ENCODE results near the gene VPS11.
"Not testable (repeated sequence)": the region's sequence is repeated elsewhere in the genome, so short reads cannot be mapped to it uniquely, and the experiment has no call there.

VPS11 gene

DNA sequence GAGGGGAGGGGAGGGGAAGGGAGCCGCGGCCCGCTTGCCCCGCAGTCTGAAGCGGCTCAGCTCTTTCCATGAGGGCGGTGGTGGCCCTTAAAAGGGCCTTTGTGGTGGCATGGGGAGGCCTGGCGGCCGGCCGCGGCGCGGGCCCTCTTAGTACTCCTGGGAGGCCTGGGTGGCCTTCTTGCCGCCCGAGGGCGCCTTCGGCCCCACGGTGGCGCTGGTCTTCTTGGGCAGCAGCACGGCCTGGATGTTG lies 27.1 kb downstream of the VPS11 start:
- intact Hi-C loops (cut with micrococcal nuclease): loop anchor here (1.0 kb wide), 1 partner anchor 37 kb away; the partner anchor contains the start of gene HYOU1
- Mint-ChIP-seq H3K4me1 (ENCODE audit: low read depth) (peaks cover 50% of the 10 kb centered on the region), H3K27ac (peak overlapping the region; percentile 90), H3K4me3 (peak overlapping the region; percentile 90), H3K36me3 (ENCODE audit: low read depth) (peaks cover 69% of the 10 kb centered on the region), H3K9me3 (no peaks in the 10 kb centered on the region), H3K27me3 (no peaks in the 10 kb centered on the region)

DNA sequence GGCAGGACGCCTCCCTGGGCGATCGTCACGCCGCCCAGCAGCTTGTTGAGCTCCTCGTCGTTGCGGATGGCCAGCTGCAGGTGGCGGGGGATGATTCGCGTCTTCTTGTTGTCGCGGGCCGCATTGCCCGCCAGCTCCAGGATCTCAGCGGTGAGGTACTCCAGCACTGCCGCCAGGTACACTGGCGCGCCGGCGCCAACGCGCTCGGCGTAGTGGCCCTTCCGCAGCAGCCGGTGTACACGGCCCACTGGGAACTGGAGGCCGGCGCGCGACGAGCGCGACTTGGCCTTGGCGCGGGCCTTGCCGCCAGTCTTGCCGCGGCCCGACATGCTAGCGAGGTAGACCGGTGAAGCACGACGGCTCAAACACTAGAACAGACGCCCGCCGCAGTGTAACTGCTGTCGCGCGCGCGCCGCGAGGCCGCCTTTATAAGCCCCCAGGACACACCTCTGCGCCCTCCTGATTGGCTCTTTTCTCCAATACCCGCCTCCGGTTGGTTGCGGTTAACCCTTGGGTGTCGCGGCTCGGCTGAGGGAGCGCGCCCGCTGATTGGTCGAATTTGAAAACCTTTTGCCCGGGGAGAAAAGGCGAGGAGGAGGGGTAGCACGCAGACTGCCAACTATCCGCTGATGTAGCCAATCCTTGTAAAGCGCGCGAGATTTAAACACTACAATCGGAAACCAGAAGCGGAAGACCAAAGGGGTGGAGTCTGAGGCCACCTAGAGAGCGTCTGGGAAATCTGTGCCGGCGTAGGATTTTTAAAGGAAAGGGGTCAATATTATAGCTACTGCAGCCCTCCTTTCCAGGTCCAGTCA lies 27.7 kb downstream of the VPS11 start:
- Mint-ChIP-seq H3K27ac (peak overlapping the region; percentile 90), H3K27me3 (no peaks in the 10 kb centered on the region), H3K9me3 (no peaks in the 10 kb centered on the region), H3K36me3 (ENCODE audit: low read depth) (peaks cover 74% of the 10 kb centered on the region), H3K4me3 (peak overlapping the region; percentile 90), H3K4me1 (ENCODE audit: low read depth) (peaks cover 50% of the 10 kb centered on the region)
- intact Hi-C loops (cut with micrococcal nuclease): loop anchor here (1.0 kb wide), 1 partner anchor 38 kb away; the partner anchor contains the start of gene HYOU1

DNA sequence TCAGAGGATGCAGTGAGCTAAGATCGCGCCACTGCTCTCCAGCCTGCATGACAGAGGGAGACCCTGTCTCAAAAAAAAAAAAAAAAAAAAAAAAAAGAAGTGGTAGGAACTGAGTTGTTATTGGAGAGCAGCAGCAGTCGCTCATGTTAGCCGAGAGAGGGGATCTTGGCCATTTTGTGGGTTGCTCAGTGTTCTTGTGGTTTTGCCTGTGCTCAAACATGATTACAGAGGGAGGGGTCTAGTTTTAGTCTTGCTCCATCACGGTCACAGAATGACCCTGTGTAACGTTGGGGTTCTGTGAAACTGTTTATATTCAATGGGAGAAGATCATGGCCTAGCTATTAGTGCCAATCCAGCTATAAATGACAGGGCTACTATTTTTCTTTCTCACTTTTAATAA lies 32.1 kb downstream of the VPS11 start:
- Mint-ChIP-seq H3K27ac (peak overlapping the region; percentile 37), H3K36me3 (ENCODE audit: low read depth) (peaks cover 52% of the 10 kb centered on the region), H3K27me3 (no peaks in the 10 kb centered on the region), H3K9me3 (no peaks in the 10 kb centered on the region), H3K4me3 (no peak overlapping the region), H3K4me1 (ENCODE audit: low read depth) (peaks cover 54% of the 10 kb centered on the region)
- intact Hi-C loops (cut with micrococcal nuclease): no loop called here

DNA sequence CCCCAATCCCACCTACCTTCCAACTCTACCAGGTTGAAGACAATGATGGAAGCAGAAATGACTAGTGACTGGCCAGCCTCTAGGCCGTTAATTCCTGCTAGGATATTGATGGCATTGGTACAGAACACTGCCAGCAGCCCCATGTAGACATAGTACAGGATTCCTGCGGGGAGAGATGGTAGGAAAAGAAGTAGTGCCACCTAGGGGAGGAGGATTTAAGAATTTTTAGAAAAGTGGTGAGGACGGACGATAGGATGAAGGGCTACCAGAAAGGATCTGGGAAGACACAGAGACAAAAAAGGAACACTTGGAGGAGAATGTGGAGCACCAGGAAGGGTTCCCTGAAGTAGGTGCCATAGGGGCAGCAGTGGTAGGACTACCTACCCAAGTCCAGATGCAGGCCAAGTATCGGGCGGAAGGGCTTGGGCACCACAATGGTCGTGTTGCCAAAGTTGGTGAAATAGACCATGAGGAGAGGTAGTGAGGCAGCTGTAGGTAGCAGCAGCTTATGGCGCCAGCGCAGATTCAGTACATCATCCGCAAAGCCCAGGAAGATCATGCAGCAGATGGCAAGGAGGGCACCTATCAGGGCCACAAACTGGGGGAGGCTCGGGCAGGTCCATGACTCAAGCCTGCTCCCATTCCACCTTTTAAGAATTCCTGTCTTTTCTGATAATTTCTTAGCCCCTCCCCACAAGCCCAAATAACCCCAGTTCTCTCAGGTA lies 32.8 kb downstream of the VPS11 start:
- no peaks in the 10 kb centered on the region for H3K27me3 Mint-ChIP-seq
- intact Hi-C loops (cut with micrococcal nuclease): no loop called here

DNA sequence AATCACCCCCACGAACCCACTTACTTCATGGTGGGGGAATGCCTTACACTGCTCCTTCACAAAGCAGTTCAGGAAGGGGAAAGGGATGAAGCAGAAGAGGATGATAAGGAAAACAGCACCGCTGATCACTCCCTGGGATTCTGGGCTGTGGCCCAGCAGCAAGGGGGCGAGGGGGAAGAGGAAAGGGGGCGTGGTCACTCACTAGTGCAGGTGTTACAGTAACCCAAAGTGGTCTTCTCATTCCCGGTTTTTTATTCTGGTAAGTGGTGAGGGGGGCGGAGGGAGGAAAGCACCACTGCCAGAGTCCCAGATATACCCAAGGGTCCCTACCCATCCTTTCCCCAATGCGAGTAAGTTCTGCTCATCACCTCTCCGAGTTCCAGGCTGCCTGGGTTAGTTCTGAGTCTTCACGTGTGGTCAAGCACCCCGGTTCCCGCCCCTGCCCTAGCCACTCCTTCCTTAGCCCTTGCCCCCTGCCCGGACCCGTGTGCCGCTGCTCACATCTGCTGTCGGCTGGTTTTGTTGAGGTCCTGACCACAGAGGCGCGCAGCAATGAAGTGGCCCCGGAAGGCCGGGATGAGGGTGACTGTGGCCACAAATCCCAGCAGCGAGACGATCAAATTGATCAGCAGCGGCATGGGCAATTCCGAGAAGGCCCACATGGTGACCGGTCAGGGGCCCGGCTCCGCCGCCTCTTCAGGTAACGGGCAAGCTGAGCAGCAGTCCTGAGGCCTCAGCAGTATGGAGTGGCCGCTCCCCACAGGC lies 33.6 kb downstream of the VPS11 start:
- peaks cover 45% of the 10 kb centered on the region for H3K36me3 Mint-ChIP-seq (ENCODE audit: low read depth)
- H3K27ac Mint-ChIP-seq: peak overlapping the region; percentile 90
- H3K9me3 Mint-ChIP-seq: no peaks in the 10 kb centered on the region
- no peaks in the 10 kb centered on the region for H3K27me3 Mint-ChIP-seq
- H3K4me3 Mint-ChIP-seq: peak overlapping the region; percentile 94
- H3K4me1 Mint-ChIP-seq (ENCODE audit: low read depth): peaks cover 63% of the 10 kb centered on the region
- intact Hi-C loops (cut with micrococcal nuclease): no loop called here

More for the DNA sequence above, 32.8 kb downstream of the VPS11 start:
- H3K4me1 Mint-ChIP-seq (ENCODE audit: low read depth): peaks cover 61% of the 10 kb centered on the region
- peak overlapping the region; percentile 90 for H3K27ac Mint-ChIP-seq
- no peaks in the 10 kb centered on the region for H3K9me3 Mint-ChIP-seq
- H3K36me3 Mint-ChIP-seq (ENCODE audit: low read depth): peaks cover 45% of the 10 kb centered on the region
- peak overlapping the region; percentile 94 for H3K4me3 Mint-ChIP-seq

DNA sequence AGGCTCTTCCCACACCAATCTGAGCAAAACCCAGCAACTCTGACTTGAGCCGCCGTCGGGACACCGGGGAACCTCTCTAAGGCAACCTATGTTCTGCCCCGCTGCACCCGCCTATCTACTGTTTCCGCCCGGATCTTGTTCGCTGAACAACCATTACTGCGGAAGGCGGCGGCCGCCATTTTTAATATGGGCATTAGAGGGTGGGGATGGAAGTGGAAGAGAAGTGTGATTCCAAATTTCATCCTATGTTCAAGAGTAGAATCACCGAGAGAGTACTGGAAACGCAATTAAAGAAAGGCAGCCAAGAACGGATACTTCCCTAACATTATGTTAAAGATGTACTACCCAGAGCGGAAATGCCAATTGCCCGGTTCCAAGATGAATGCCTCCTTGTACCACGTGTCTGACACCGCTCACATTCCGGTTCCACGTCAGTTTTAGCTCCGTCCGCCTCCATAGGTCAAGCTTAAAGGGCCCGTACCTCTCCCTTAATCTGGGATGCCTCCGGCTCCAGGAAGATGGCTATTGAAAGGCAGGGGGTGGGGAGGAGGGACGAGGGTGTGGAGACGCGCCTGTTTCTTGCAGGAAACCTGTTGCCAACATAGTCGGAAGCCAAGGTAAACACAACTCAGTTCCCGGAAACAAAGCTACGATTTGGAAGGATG lies 34.3 kb downstream of the VPS11 start, which contains the start of gene DPAGT1:
Gene DPAGT1, minus strand, starts transcription at position 95 of the 665 bp plus-strand sequence. CDS start 198 bp downstream, outside the sequence.
- no peaks in the 10 kb centered on the region for H3K9me3 Mint-ChIP-seq
- intact Hi-C loops (cut with micrococcal nuclease): loop anchor here (2.0 kb wide), 1 partner anchor 83 kb away; the partner anchor contains the start of genes RPS25 and TRAPPC4
- peak within 1 kb of the TSS; percentile 90 for H3K27ac Mint-ChIP-seq
- peak within 1 kb of the TSS; percentile 94 for H3K4me3 Mint-ChIP-seq
- H3K36me3 Mint-ChIP-seq (ENCODE audit: low read depth): peaks cover 42% of the 10 kb centered on the region
- H3K27me3 Mint-ChIP-seq: no peaks in the 10 kb centered on the region
- peaks cover 64% of the 10 kb centered on the region for H3K4me1 Mint-ChIP-seq (ENCODE audit: low read depth)

DNA sequence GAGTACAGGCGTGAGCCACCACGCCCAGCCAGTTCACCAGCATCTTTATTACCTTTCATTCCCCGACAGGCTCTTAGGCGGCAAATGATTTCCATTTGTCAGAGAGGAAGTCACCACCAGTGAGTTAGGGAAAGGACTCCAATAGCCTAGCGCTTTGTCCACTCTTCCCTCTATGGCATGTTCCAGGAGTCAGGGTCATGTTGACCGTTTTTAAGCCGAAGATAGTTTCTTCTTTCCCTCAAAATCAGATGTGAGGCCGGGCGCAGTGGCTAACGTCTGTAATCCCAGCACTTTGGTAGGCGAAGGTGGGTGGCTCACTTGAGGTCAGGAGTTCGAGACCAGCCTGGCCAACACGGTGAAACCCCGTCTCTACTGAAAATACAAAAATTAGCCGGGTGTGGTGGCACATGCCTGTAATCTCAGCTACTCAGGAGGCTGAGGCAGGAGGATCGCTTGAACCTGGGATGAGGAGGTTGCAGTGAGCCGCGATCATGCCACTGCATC lies 35.6 kb downstream of the VPS11 start:
- H3K9me3 Mint-ChIP-seq, H3K27me3 Mint-ChIP-seq: not testable (repeated sequence)
- H3K36me3 Mint-ChIP-seq (ENCODE audit: low read depth): peaks cover 39% of the 10 kb centered on the region
- intact Hi-C loops (cut with micrococcal nuclease): loop anchor here (2.0 kb wide), 1 partner anchor 84 kb away; the partner anchor contains the start of genes RPS25 and TRAPPC4
- H3K27ac Mint-ChIP-seq: peak overlapping the region; percentile 90
- H3K4me1 Mint-ChIP-seq (ENCODE audit: low read depth): peaks cover 67% of the 10 kb centered on the region
- peak overlapping the region; percentile 94 for H3K4me3 Mint-ChIP-seq

DNA sequence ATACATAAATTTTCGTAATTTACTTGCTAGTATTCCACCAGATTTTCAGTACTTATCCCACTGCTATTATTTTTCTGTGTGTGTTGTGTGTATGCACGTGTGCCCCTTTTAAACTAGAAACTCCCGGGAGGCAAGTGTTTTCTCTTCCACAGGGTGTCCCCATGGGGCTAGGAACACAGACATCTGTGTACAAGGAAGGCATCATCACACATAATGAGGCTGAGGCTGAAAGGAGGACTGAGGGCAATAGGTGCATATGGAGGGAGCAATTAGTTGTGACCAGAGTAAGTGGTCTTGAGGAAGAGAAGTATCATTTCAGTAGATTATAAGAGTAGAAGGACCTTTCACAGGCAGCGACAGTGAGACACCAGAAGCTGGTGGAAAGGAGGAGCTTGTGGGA lies 36.2 kb downstream of the VPS11 start:
- Mint-ChIP-seq H3K36me3 (ENCODE audit: low read depth) (peaks cover 39% of the 10 kb centered on the region), H3K4me3 (no peak overlapping the region), H3K27me3 (no peaks in the 10 kb centered on the region), H3K9me3 (no peaks in the 10 kb centered on the region), H3K4me1 (ENCODE audit: low read depth) (peaks cover 71% of the 10 kb centered on the region), H3K27ac (peak overlapping the region; percentile 90)
- intact Hi-C loops (cut with micrococcal nuclease): loop anchor here (2.0 kb wide), 1 partner anchor 85 kb away; the partner anchor contains the start of genes RPS25 and TRAPPC4

DNA sequence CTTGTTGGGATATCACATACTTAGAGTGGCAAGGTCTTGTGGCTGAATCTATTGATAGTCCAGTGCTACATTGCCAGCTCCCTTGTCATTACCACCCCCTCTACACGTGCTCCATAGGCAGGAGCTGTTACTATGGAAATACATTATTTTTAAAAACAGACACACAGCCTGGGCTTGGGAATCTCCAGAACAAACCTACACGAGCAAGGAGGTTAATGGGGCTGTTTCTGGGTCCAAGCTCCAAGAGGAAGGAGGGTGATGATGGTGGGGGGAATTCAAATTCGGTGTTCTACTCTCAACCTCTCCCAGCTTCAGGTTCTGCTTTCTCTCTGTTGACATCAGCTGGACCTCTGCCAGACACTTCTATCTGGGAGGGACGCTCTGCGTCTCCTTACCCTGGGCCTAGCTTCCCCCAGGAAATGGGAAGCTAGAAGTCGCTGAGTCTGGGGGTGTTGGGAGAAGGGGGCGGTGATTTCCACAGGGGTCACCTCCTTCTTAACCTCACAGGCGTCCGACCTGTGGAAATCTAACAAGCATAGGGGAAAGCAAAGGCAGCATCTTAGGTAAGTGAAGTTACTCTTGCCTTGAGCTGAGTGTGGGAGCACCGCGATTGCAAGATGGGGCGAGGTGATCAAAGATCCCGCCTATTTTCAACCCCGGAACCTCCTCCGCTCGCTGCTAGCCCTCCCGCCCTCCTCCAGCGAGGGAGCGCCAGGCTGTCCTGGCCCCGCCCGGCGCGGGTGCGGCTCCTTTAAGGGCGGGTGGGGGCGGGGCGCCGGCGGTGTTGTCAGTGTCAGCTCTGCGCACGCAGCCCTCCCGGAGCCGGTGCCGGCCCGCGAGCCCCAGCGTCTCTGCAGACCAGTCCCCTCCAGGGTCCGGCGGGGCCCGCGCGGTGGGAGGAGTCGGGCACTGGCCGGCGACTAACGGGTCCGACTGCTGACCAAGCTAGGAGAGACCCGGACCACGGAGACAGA lies 39.2 kb downstream of the VPS11 start, which contains the start of gene C2CD2L:
Gene C2CD2L, plus strand, starts transcription at position 781 of the 974 bp plus-strand sequence. CDS start 398 bp downstream, outside the sequence.
- no peaks in the 10 kb centered on the region for H3K9me3 Mint-ChIP-seq
- H3K4me1 Mint-ChIP-seq (ENCODE audit: low read depth): peaks cover 78% of the 10 kb centered on the region
- H3K36me3 Mint-ChIP-seq (ENCODE audit: low read depth): peaks cover 54% of the 10 kb centered on the region
- H3K27ac Mint-ChIP-seq: peak within 1 kb of the TSS; percentile 97
- H3K27me3 Mint-ChIP-seq: no peaks in the 10 kb centered on the region
- intact Hi-C loops (cut with micrococcal nuclease): loop anchor here (2.0 to 5.0 kb wide), 2 partner anchors 14 to 100 kb away; partner anchors contain the start of genes CBL and HINFP
- H3K4me3 Mint-ChIP-seq: peak within 1 kb of the TSS; percentile 96

DNA sequence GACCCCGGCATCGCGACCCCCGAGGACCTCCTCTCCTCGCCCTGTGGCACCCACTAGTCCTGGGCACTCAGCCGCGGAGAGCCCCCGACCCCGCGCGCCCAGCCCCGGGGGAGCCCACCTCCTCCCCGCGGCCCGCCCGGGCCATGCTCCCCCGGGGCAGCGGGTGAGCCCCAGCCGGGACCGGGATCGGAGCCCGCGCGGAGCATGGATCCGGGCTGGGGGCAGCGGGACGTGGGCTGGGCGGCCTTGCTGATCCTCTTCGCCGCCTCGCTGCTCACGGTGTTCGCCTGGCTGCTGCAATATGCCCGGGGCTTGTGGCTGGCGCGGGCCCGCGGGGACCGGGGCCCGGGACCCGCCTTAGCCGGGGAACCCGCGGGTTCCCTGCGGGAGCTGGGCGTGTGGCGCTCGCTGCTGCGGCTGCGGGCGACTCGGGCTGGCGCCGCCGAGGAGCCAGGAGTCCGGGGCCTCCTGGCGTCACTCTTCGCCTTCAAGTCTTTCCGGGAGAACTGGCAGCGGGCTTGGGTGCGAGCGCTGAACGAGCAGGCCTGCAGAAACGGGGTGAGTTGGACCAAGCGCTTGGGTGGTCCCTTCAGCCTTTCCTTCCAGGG lies 40.0 kb downstream of the VPS11 start:
- peaks cover 55% of the 10 kb centered on the region for H3K36me3 Mint-ChIP-seq (ENCODE audit: low read depth)
- peak overlapping the region; percentile 96 for H3K4me3 Mint-ChIP-seq
- no peaks in the 10 kb centered on the region for H3K9me3 Mint-ChIP-seq
- H3K27ac Mint-ChIP-seq: peak overlapping the region; percentile 97
- H3K4me1 Mint-ChIP-seq (ENCODE audit: low read depth): peaks cover 77% of the 10 kb centered on the region
- no peaks in the 10 kb centered on the region for H3K27me3 Mint-ChIP-seq
- intact Hi-C loops (cut with micrococcal nuclease): loop anchor here (1.0 to 5.0 kb wide), 3 partner anchors 9 to 100 kb away; partner anchors contain the start of genes CBL and HINFP

DNA sequence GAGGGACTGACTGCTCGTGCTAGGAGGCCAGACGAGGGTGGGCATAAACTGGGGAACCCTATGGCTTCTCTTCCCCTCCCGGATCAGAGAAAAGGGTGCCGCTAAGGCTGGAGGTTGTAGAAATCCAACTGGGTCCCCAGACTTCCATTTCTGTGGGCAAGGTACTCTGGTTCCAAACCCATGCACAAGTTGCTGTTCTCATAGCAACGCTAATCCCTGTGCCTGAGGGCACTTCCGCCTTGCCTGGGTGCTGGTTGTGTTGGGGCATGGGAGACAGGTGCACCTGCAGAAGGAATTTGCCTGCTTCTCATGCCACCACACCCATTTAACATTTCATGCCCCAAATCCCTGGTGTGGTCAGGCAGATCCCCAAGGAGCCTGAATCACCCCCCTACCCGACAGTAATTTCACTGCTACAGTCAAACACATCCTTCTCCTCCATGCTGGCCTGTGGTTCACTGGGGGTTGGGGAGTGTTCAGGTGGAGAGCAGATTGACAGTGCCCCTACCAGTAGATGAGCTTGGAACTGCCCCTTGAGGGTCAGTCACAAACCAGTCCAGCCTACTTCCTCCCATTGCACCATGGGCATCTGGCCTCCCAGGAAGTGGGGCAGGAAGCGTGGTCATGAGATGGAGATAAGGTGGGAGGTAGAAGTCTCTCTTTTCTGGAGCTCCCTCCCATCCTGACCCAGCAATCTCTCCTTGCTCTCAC lies 40.7 kb downstream of the VPS11 start:
- H3K36me3 Mint-ChIP-seq (ENCODE audit: low read depth): peaks cover 62% of the 10 kb centered on the region
- H3K4me3 Mint-ChIP-seq: peak overlapping the region; percentile 96
- peak overlapping the region; percentile 97 for H3K27ac Mint-ChIP-seq
- intact Hi-C loops (cut with micrococcal nuclease): loop anchor here (1.0 to 5.0 kb wide), 2 partner anchors 8 to 99 kb away; partner anchors contain the start of gene CBL
- no peaks in the 10 kb centered on the region for H3K9me3 Mint-ChIP-seq
- peaks cover 78% of the 10 kb centered on the region for H3K4me1 Mint-ChIP-seq (ENCODE audit: low read depth)
- H3K27me3 Mint-ChIP-seq: no peaks in the 10 kb centered on the region
